GM20000 (cell line): ENCODE data around the gene DPPA3.

Source experiments
- DNase-seq: peaks from one replicate; pipeline ENCODE4 v3.0.0; 2012; ENCODE audit warnings: low spot score
- TF ChIP-seq, protein P1 (sequence below): IDR thresholded peaks from 2 replicates; pipeline ENCODE4 v1.5.1; 2012; ENCODE audit warnings: mild to moderate bottlenecking, control low read depth; ENCODE audit errors: extremely low read depth, missing control alignments

DPPA3 gene

DNA sequence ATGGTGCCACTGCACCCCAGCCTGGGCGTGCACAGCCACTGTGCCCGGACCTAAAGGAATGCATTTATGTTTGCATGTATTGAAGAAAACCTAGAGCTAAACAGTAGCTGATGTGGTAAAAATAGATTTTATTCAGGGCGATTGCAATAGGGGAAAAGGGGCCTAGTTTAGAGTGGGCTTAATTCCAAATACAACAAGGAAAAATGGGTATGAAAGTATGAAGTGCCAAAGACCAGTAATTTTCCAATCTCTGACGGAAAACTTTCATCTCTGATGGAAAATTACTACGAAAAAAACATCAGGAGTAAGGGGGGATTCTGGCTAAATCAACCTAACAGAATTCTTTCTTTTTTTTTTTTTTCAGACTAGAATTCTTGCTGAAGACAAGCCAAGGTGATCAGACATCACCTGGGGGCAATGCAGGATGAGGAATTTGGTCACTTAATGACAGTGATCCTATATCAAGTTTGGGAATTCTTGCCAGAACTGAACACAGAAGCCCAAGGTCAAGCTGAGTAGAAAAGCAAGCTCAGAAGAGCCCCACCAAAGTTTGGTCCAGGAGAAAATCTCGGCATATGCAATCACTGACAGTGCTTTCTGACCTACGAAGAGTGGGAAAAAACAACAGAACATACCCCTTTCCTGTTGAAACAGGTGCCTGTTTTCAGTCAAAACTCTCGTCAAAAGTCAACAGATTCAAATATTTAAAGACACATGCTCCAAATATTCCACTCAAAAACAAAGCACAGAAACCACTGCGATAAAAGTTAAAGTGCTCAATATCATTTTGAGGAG lies 31.8 kb upstream of the DPPA3 start:
- DNase-seq, result no peak
- TF ChIP-seq, protein P1, sequence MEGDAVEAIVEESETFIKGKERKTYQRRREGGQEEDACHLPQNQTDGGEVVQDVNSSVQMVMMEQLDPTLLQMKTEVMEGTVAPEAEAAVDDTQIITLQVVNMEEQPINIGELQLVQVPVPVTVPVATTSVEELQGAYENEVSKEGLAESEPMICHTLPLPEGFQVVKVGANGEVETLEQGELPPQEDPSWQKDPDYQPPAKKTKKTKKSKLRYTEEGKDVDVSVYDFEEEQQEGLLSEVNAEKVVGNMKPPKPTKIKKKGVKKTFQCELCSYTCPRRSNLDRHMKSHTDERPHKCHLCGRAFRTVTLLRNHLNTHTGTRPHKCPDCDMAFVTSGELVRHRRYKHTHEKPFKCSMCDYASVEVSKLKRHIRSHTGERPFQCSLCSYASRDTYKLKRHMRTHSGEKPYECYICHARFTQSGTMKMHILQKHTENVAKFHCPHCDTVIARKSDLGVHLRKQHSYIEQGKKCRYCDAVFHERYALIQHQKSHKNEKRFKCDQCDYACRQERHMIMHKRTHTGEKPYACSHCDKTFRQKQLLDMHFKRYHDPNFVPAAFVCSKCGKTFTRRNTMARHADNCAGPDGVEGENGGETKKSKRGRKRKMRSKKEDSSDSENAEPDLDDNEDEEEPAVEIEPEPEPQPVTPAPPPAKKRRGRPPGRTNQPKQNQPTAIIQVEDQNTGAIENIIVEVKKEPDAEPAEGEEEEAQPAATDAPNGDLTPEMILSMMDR, result no peak

DNA sequence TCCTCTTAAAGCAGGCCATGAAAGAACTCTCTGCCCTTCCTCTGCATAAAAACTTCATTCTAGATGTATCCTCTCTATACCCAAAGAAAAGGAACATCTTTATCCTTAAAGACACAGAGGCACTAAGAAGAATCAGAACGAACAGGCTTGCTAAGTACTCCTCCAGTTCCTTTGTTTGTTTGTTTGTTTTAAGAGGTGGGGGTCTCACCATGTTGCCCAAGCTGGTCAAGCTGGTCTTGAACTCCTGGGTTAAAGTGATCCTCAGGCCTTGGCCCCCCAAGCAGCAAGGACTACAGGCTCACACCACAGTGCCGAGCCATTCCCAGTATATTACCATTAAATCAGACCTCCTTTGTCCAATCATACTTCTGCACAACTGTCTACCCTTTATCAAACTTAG lies 29.7 kb upstream of the DPPA3 start:
- DNase-seq, result no peak
- TF ChIP-seq, protein P1, result no peak

DNA sequence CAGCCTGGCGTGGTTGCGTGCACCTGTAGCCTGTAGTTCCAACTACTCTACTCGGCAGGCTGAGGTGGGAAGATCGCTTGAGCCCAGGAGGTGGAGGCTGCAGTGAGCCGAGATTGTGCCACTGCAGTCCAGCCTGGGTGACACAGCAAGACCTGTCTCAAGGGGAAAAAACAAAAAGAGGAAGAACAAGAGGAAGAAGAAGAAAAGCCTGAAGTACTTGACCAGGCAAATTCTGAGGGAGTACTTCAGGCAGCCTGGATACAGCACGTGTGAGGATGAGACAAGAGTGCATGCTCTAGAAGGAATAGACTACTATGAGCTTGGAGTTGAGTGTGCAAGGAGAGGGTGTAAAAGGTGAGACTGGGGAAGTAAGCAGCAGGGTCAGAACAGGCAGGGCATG lies 17.4 kb upstream of the DPPA3 start:
- no peak for DNase-seq
- TF ChIP-seq, protein P1, result no peak

DNA sequence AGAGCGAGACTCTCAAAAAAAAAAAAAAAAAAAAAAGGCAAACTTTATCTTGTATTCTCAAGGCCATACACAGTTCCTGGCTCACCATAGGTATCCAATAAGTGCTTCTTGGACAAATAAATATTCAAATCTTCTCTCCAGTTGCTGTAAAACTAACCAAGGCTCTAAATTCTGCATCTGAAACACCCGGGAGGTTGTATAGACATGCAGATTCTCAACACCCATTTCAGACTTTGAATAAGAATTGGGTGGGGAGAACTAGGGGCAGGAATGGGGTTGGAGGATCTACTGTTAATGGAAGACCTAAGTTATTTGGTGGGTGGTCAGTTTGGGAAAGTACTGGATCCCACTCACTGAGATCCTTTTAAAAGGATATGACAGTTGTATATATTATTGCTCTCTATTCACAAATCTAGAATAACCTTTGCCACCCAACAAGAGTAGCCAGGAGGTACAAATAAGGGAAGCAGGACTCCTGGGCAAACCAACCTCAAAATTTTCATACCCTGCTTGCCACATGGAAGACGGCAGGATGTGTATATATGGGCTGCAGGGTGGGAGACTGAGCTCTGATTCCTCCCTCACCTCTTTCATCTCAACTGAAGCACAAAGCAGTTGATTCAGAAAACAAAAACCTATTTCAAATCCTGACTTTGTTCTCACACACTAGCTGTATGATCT lies 16.5 kb upstream of the DPPA3 start:
- DNase-seq, result no peak
- TF ChIP-seq, protein P1, result no peak

DNA sequence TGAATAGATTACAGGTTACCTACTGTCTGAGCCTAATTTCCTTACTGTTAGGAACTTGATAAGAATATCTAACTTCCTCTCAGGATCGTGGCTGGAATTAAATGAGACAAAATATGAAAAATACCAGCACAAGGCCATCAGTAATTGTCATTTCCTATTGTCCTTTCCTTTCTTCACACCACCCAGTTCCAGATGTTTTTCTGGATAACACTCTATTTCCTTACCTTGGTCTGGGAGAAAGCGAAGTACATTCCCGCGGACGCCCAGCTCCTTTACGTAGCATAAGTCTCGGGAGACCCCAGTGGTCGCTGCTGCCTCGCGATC lies 16.0 kb upstream of the DPPA3 start:
- no peak for DNase-seq
- TF ChIP-seq, protein P1, result no peak

DNA sequence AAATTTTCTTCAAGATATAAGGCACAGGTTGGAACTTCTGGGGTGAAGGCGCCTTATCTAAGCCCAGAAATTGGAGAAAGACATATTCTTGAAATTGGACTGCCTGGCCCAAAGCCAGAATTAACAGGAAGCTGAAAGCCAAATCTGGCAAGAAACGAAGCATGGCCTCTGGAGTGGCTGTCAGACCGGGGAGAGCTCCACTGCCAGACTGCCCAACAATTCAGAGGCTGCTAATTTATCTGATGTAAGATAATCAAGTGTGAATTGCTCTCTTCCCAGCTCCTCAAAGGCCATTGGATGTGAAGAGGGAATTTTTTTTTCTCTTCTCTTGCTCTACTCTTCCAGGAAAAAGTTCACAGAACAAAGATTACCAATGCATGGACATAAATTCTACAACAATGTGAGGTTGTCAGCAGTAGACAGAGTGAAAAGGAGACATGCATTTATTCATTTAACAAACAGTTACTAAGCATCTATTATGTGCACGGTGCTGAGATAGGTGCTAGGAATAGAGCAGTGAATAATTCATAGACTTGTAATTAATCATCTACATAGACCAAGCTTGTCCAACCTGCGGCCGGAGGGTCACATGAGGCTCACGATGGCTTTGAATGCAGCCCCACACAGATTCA lies 15.6 kb upstream of the DPPA3 start, which contains the start of gene GDF3:
Gene GDF3 (minus strand): TSS at position 210 of the 632 bp plus-strand sequence. CDS start 47 bp downstream, at position 163.
- DNase-seq, result no peak
- TF ChIP-seq, protein P1, result no peak

DNA sequence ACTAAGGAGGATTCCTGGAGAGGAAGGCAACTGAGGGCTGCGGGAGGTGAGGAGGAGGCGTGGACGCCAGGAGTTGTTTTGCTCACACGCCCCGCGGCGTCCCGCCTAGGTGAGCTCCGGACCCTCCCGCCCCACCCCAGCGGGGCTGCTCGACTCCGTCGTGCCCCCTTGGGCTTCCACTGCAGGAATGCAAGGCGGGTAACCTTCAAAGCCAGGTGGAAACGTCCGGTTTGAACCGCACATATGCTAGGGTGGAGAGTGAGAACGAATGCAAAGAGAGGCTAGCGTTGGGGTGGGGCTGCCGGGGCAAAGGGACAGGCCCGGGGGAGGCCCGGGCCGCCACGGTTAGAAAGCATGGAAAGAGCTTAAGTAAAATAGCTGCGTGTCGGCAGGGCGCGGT lies 5.4 kb upstream of the DPPA3 start:
- DNase-seq, result no peak
- TF ChIP-seq, protein P1, result no peak
